Endothelial cell of coronary artery (primary cell): ENCODE measurements around the gene TMEM154. TPM values are rescaled to one million over a fixed set of nuclear protein-coding genes. Genes with fewer than 3 reads are reported as not detected.

Source experiments
- total RNA-seq: library from RNA; depleted of rRNA; stranded (reverse); fragments of >200 nt; gene quantifications from 2 replicates; pipeline ENCODE4 v1.2.3, GENCODE V29; 2014

TMEM154 gene
- total RNA-seq, result 2.3 and 3.9 TPM in 2 replicates

DNA sequence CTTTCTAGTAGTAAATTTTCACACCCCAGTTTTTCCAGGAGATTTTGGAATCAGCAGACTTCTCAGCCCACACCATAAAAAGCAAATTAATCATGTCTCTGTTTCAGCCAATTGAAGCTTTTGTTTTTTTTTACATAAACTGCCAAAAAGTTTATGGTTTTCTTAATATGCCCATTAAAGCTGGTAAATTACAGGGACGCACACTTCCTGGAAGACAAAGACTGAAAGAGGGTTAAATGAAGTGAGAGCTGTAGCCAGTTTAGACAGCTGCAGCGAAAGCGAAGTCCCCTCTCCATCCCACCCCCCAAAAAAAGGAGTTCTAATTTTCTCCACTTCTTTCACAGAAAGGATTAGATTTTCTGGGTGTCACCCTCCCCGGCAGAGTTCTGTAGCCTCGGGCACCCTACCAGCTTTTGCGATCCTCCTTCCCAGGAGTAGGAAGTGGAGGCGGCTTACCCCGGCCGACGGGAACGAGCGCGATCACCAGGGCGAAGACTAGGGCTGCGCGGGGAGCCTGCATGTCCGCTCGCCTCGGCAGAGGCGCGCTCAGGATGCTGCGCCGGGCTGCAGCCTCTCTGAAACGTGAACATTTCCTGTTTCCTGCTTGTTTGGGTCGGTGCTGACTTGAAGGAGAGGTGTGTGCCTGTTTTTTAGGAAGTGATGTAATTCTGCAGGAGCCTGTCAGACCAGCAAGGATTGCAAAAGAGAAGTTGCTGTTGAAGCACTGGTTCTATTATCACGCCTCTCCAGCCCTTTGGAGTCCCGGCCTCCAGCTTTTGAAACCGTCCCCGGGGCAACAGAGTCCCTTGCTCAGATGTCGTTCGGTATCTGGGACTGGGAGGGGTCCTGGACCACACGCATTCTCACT, at the start of gene TMEM154:
TMEM154 (minus strand) TSS at position 584 of the 868 bp plus-strand sequence; CDS start at position 520, 64 bp downstream.

Other genes starting within 250 kb of the TMEM154 start
- gene FBXW7, start 143.9 kb downstream of the TMEM154 start, total RNA-seq, result 63.1 and 95.1 TPM in 2 replicates
- 0.27 and 0.28 TPM in 2 replicates for gene TIGD4, start 99.7 kb upstream of the TMEM154 start, total RNA-seq
- gene ARFIP1, start 100.0 kb upstream of the TMEM154 start, total RNA-seq, result 31.5 and 35.2 TPM in 2 replicates